HUES48 (cell line): ENCODE data around the gene SEMA6C.
"Not testable (repeated sequence)": the region's sequence is repeated elsewhere in the genome, so short reads cannot be mapped to it uniquely, and the experiment has no call there.

Experiments
- H3K27ac ChIP-seq: one replicate; pipeline ENCODE4 v1.7.0; 2013; ENCODE audit warnings: low read depth, low read length, inconsistent platforms
- H3K27me3 ChIP-seq: 2 replicates; pipeline ENCODE4 v1.6.1; 2013; ENCODE audit warnings: mild to moderate bottlenecking, low read length; ENCODE audit not compliant: control insufficient read depth, insufficient read depth
- H3K36me3 ChIP-seq: 2 replicates; pipeline ENCODE4 v1.6.1; 2013; ENCODE audit warnings: low read length; ENCODE audit not compliant: control insufficient read depth, insufficient read depth
- H3K4me1 ChIP-seq: 2 replicates; pipeline ENCODE4 v1.6.1; 2013; ENCODE audit warnings: mild to moderate bottlenecking, low read length; ENCODE audit not compliant: control insufficient read depth, insufficient read depth
- H3K4me3 ChIP-seq: 2 replicates; pipeline ENCODE4 v1.5.1; 2013; ENCODE audit warnings: mild to moderate bottlenecking, low read depth, low read length
- H3K9ac ChIP-seq: 2 replicates; pipeline ENCODE4 v1.6.1; 2013; ENCODE audit warnings: mild to moderate bottlenecking, low read depth, low read length, moderate library complexity
- H3K9me3 ChIP-seq: 2 replicates; pipeline ENCODE4 v1.6.1; 2013; ENCODE audit warnings: low read length; ENCODE audit not compliant: control insufficient read depth, insufficient read depth

The SEMA6C gene

DNA sequence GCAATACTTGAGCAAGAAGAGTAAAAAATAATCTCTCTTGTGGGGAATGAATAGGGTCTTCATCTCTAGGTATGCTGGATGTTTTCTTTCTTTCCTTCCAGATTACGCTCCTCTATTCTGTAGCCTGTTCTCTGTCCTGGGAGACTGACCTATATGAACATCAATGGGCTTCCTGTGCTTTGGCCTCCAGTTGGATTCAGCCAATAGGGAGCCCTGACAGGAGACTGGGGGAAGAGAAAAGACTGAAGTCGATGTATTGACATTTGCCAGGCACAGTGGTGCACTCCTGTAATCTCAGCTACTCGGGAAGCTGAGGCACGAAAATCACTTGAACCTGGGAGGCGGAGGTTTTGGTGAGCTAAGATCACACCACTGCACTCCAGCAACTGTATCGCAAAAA lies 17.6 kb downstream of the SEMA6C start:
- Histone ChIP-seq H3K36me3 (no peaks in the 10 kb centered on the region), H3K4me1 (peaks cover 15% of the 10 kb centered on the region), H3K27ac (no peak overlapping the region), H3K27me3 (peaks cover 26% of the 10 kb centered on the region), H3K9ac (no peak overlapping the region), H3K4me3 (no peak overlapping the region), H3K9me3 (no peaks in the 10 kb centered on the region)

DNA sequence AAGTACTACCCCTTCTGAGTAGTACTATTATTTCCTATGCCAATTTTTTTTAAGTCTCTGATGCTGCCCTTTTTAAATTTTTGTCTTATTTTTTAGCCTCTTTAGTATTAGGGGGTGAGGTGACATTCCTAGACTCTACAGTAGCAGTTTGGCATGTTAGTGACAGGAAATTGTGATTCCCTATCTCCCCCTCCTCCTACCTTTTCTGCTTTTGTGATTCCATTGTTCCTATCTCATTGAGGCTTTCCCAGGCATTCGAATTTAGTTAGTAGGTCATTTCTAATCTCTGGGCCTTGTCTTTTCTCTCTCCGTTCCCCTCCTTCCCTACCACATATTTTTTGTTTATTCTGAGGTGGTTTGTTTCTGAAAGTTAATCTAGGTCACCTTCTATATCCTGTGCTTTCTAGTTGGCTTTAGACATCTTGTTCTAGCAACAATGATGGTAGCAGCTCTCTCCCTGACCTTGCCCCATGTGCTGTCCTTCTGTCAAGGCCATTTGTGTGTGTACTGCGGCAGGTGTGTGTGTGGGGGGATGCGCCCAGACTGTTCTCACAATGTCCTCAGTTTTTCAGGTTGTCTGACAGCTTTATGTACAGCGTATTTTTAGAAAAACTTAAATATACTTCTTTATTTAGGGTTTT lies 21.5 kb downstream of the SEMA6C start:
- Histone ChIP-seq H3K4me1 (peaks cover 6% of the 10 kb centered on the region), H3K27ac (peak overlapping the region; percentile 51), H3K9me3 (no peaks in the 10 kb centered on the region), H3K36me3 (no peaks in the 10 kb centered on the region), H3K4me3 (no peak overlapping the region), H3K27me3 (no peaks in the 10 kb centered on the region), H3K9ac (no peak overlapping the region)

DNA sequence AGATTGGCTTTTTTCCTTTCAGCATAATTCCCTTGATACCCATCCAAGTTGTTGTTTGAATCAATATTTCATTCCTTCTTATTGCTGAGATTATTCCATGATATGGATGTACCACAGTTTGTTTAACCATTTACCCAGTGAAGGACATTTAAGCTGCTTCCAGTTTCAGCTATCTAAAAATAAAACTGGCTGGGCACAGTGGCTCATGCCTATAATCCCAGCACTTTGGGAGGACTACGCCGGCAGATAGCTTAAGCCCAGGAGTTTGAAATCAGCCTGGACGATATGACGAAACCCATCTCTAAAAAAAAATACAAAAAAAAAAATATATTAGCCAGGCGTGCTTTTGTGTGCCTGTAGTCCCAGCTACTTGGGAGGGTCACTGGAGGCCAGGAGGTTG lies 32.6 kb downstream of the SEMA6C start:
- Histone ChIP-seq H3K27ac (no peak overlapping the region), H3K9ac (no peak overlapping the region), H3K4me1 (no peaks in the 10 kb centered on the region), H3K4me3 (no peak overlapping the region), H3K36me3 (no peaks in the 10 kb centered on the region), H3K9me3 (no peaks in the 10 kb centered on the region), H3K27me3 (no peaks in the 10 kb centered on the region)

DNA sequence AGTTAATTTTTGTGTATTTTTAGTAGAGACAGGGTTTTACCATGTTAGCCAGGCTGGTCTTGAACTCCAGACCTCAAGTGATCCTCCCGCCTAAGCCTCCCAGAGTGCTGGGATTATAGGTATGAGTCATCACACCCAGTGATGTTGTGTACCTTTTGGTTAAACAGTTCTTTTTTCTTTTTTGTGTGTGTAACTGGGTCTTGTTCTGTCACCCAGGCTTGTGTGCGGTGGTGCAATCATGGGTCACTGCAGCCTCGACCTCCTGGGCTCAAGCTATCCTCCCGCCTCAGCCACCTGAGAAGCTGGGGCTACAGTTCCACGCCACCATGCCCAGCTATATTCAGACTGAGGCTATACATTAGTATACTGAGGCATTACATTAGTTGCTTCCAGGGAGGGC lies 38.1 kb downstream of the SEMA6C start:
- no peaks in the 10 kb centered on the region for H3K9me3 ChIP-seq
- no peaks in the 10 kb centered on the region for H3K27me3 ChIP-seq
- H3K27ac ChIP-seq = no peak overlapping the region
- H3K4me1 ChIP-seq = no peaks in the 10 kb centered on the region
- no peaks in the 10 kb centered on the region for H3K36me3 ChIP-seq
- H3K9ac ChIP-seq = no peak overlapping the region
- no peak overlapping the region for H3K4me3 ChIP-seq

DNA sequence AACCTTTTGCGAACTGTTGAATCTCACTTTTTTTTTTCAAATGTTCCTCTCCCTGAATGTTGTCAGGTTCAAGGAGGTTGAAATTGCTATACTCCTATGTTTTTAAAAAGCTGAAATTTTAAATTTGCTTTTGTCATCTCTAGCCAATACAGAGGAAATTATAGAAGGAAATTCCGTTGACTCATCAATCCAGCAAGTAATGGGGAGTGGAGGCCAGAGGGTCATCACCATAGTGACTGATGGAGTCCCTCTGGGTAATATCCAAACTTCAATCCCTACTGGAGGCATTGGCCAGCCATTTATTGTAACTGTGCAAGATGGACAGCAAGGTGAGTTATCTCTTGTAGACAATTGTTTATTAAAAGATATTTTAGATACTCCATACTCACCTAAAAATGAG lies 39.5 kb downstream of the SEMA6C start:
- no peaks in the 10 kb centered on the region for H3K4me1 ChIP-seq
- H3K36me3 ChIP-seq = no peaks in the 10 kb centered on the region

DNA sequence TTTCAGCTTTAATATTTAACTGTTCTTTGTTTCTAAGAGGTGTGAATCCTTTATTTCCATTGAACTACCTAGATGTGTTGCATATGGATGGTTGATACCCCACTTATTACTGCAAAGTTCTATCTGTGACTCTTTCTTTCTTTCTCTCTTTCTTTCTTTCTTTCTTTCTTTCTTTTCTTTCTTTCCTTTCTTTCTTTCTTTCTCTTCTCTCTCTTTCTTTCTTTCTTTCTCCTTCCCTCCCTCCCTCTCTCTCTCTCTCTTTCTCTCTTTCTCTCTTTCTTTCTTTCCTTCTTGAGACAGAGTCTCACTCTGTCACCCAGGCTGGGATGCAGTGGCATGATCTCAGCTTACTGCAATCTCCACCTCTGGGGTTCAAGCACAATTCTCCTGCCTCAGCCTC lies 41.8 kb downstream of the SEMA6C start:
- Histone ChIP-seq H3K27me3 (no peaks in the 10 kb centered on the region), H3K4me1 (no peaks in the 10 kb centered on the region), H3K9me3 (no peaks in the 10 kb centered on the region)

More for the DNA sequence above, 39.5 kb downstream of the SEMA6C start:
- no peak overlapping the region for H3K9ac ChIP-seq
- no peak overlapping the region for H3K27ac ChIP-seq
- H3K9me3 ChIP-seq = no peaks in the 10 kb centered on the region
- H3K27me3 ChIP-seq = no peaks in the 10 kb centered on the region
- no peak overlapping the region for H3K4me3 ChIP-seq

DNA sequence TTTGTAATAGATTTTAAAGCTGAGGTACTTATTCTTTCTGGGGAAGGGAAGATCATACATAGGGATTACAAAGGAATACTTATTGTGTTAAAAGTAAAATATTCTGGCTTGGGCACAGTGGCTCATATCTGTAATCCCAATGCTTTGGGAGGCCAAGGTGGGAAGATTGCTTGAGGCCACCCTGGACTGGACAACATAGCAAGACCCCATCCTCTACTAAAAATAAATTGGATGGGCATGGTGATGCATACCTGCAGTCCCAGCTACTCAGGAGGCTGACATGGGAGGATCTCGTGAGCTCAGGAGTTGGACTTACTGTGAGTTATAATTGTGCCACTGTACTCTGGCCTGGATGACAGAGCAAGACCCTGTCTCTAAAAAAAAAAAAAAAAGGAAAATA lies 48.3 kb downstream of the SEMA6C start:
- Histone ChIP-seq H3K9ac (no peak overlapping the region), H3K36me3 (no peaks in the 10 kb centered on the region), H3K27ac (no peak overlapping the region), H3K4me3 (no peak overlapping the region), H3K4me1 (no peaks in the 10 kb centered on the region), H3K27me3 (no peaks in the 10 kb centered on the region), H3K9me3 (no peaks in the 10 kb centered on the region)

More for the DNA sequence above, 41.8 kb downstream of the SEMA6C start:
- Histone ChIP-seq H3K36me3 (no peaks in the 10 kb centered on the region), H3K27ac (no peak overlapping the region), H3K4me3 (no peak overlapping the region), H3K9ac (no peak overlapping the region)

DNA sequence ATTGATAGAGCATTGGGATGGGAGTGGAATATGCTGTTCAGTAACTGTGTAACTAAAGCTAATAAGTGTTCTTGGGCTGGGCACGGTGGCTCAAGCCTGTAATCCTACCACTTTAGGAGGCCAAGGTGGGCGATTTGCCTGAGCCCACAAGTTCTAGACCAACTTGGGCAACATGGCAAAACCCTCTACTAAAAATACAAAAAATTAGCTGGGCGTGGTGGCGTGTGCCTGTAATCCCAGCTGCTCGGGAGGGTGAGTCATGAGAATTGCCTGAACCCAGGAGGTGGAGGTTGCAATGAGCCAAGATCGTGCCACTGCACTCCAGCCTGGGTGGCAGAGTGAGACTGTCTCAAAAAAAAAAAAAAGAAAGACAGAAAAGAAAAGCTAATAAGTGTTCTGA lies 49.0 kb downstream of the SEMA6C start:
- not testable (repeated sequence) for H3K9ac ChIP-seq, H3K4me3 ChIP-seq, H3K4me1 ChIP-seq, H3K9me3 ChIP-seq, H3K27ac ChIP-seq, H3K27me3 ChIP-seq, H3K36me3 ChIP-seq

DNA sequence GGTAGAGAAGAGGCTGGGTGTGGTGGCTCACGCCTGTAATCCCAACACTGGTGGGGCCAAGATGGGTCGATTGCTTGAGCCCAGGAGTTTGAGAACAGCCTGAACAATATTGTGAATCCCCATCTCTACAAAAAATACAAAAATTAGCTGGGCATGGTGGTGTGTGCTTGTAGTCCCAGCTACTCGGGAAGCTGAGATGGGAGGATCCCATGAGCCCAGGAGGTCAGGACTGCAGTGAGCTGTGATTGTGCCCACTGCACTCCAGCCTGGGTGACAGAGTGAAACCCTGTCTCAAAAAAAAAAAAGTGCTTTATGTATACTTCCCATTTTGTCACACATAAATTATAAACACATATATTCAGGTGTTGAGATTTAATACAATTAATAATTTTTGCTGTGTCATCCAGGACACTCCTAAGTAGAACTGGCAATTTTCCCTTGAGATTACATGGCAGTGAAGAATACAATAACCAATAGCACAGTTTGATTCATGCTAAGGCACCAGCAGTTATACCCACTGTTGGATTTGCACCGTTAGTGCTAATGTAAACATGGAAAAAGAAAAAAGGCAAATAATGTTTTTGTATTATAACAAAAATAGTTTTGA lies 60.4 kb downstream of the SEMA6C start:
- Histone ChIP-seq H3K9me3 (no peaks in the 10 kb centered on the region), H3K4me1 (peaks cover 5% of the 10 kb centered on the region), H3K27me3 (no peaks in the 10 kb centered on the region), H3K27ac (no peak overlapping the region), H3K9ac (no peak overlapping the region), H3K36me3 (no peaks in the 10 kb centered on the region), H3K4me3 (no peak overlapping the region)
